OCI-LY7 (cell line): ENCODE results near the gene HES7.

ENCODE experiments used
- CTCF ChIP-seq: fragments of 200-600 bp; sonication (generic); conservative IDR thresholded peaks from 2 replicates; pipeline ENCODE4 v1.5.1; 2014; ENCODE audit warnings: mild to moderate bottlenecking, antibody characterized with exemption, low read length, moderate library complexity, mixed read lengths
- EZH2phosphoT487 ChIP-seq: fragments of 200-600 bp; sonication (generic); IDR thresholded peaks from 2 replicates; pipeline ENCODE4 v1.6.1; 2018; ENCODE audit warnings: low read depth, borderline replicate concordance, mild to moderate bottlenecking, mixed run types, antibody characterized with exemption, low read length, moderate library complexity, mixed read lengths

GRCh38 chr17:8163978-8164814, 40.3 kb upstream of the HES7 start:
- no peak for TF ChIP-seq CTCF
- no peak for TF ChIP-seq EZH2phosphoT487
